ENCODE data around the gene ESCO1. TPM values are rescaled to one million over a fixed set of nuclear protein-coding genes. Genes with fewer than 3 reads are reported as not detected.
A peak's percentile ranks its signal among the peaks of the same experiment; 100 is the strongest.

ESCO1 gene
- total RNA-seq, 4 donors from 2014 or later: 15.9 to 23.5 (median 17.3) TPM

DNA sequence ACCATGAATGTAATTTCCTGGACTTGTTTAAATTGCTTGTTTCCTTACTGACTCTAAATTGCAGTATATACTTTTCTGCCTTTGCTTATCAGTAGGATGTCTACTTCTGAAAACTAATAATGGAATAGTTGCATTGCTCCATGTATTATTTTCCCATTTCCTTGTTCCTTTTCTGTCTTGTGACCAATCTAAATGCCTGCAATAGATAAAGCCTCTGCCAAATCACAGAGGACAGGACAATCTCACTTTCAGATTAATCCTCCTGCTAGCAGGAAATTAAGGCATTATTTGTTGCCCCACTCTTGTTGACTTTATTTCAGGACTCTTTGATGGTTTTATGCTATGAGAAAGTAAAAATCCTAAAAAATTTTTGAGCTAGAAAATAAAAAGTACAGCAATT lies 4.7 kb upstream of the ESCO1 start:
- Histone ChIP-seq H3K36me3 (no peaks in the 10 kb centered on the region), H3K9me3 (no peaks in the 10 kb centered on the region), H3K27me3 (no peaks in the 10 kb centered on the region), H3K4me1 (peaks cover 4% of the 10 kb centered on the region), H3K27ac (no peak overlapping the region), H3K4me3 (no peak overlapping the region)
- TF ChIP-seq POLR2A (IDR thresholded peaks at IDR 0.05) (no peak), POLR2AphosphoS5 (IDR thresholded peaks at IDR 0.05) (no peak), EP300 (IDR thresholded peaks at IDR 0.05) (no peak)
- TF ChIP-seq, protein P1, sequence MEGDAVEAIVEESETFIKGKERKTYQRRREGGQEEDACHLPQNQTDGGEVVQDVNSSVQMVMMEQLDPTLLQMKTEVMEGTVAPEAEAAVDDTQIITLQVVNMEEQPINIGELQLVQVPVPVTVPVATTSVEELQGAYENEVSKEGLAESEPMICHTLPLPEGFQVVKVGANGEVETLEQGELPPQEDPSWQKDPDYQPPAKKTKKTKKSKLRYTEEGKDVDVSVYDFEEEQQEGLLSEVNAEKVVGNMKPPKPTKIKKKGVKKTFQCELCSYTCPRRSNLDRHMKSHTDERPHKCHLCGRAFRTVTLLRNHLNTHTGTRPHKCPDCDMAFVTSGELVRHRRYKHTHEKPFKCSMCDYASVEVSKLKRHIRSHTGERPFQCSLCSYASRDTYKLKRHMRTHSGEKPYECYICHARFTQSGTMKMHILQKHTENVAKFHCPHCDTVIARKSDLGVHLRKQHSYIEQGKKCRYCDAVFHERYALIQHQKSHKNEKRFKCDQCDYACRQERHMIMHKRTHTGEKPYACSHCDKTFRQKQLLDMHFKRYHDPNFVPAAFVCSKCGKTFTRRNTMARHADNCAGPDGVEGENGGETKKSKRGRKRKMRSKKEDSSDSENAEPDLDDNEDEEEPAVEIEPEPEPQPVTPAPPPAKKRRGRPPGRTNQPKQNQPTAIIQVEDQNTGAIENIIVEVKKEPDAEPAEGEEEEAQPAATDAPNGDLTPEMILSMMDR (IDR thresholded peaks at IDR 0.05): no peak
- DNase-seq (ENCODE audit: low spot score in 2 of 2): no peak

DNA sequence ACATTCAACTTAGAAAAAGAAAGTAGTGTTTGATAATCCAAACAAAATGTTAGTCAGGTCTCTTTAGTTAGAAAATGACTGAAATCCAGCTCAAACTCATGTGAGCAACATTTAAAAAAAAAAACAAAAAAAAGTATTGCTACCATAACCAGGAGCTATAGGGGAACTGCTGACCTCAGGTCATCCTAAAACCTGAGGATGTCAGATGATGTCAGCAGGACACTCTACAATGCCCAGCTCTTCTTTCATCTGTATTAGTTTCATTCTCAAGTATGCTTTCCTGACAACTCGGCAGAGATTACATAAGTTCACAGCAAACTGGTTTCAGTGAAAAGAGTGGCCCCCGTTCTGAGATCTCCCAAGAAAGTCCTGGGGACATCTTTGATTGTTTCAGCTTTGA lies 4.2 kb upstream of the ESCO1 start:
- no peak for DNase-seq (ENCODE audit: low spot score in 2 of 2)
- Histone ChIP-seq H3K9me3 (no peaks in the 10 kb centered on the region), H3K36me3 (no peaks in the 10 kb centered on the region), H3K4me1 (peaks cover 4% of the 10 kb centered on the region), H3K27ac (no peak overlapping the region), H3K4me3 (no peak overlapping the region), H3K27me3 (no peaks in the 10 kb centered on the region)
- TF ChIP-seq EP300 (IDR thresholded peaks at IDR 0.05): no peak
- no peak for TF ChIP-seq POLR2A (IDR thresholded peaks at IDR 0.05)
- TF ChIP-seq POLR2AphosphoS5 (IDR thresholded peaks at IDR 0.05): no peak
- TF ChIP-seq, protein P1 (IDR thresholded peaks at IDR 0.05): no peak
- WGBS: 39% methylated on average over 2 of the region's 2 CpGs

DNA sequence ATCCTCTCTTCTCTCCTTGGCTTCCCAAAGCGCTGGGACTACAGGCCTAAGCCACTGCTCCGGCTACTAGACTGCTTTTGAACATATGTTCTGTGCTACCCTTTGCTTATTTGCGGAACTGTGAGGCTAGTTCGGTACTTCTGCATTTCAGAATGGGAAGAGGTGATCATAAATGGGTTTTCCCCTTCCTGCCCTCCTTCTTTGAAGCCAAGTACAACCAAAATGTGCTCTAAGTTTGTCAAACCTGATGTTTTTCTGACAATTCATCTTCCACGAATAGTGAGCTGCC lies 1.7 kb upstream of the ESCO1 start:
- TF ChIP-seq, protein P1 (IDR thresholded peaks at IDR 0.05): no peak
- TF ChIP-seq POLR2AphosphoS5 (IDR thresholded peaks at IDR 0.05): no peak
- no peak for TF ChIP-seq EP300 (IDR thresholded peaks at IDR 0.05)
- TF ChIP-seq POLR2A (IDR thresholded peaks at IDR 0.05): no peak
- Histone ChIP-seq H3K36me3 (no peaks in the 10 kb centered on the region), H3K4me1 (peaks cover 25% of the 10 kb centered on the region), H3K27me3 (no peaks in the 10 kb centered on the region), H3K4me3 (no peak overlapping the region), H3K27ac (no peak overlapping the region), H3K9me3 (no peaks in the 10 kb centered on the region)
- 86% methylated on average over 5 of the region's 5 CpGs for WGBS
- DNase-seq (ENCODE audit: low spot score in 2 of 2): no peak

DNA sequence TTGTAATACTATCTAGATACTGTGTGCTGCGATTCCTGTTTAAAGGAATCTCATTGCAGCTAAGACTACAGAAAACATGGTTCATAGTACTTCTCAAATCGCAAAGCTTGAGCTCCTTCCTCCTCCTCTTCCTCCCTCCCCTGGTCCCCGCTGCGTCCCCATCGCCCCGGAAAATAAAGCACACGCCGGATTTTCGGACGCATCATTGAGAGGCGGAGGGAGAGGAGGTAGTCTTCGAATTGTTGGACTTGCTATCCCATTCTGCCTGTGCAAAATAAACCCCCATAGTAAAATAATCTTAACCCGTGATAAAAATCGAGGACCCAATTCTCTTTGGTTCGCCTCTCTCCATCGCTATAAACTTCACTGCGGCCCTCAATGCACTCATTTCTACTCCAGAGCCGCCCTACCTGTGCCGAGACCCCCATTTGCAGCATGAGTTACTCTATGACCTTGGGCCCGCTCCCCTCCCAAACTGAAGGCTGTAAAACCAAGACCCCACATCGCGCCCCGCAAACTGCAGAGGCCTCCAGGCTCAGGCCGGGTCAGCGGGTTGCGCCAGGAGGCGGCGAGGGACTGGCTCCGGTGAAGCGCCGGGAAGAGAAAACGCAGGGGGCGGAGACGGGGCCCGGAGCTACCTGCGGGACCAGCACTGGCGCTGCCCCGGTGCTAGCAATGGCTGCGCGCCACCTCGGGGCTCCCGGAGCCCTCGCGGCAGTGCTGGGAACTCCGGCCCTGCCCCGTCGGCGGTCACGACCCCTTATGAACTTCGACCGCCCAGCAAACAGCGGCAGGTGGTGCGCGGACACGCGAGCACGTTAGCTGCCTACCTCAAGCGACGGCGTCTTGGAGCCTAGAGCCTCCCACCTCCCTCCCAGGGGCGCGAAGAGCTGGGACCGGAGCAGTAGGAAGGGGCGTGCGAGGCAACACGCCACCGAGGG lies 649 bp downstream of the ESCO1 start:
- H3K36me3 ChIP-seq: no peaks in the 10 kb centered on the region
- H3K4me3 ChIP-seq: peak overlapping the region; percentile 92
- H3K27ac ChIP-seq: peak overlapping the region; percentile 99
- no peaks in the 10 kb centered on the region for H3K9me3 ChIP-seq
- under 1% methylated on average over 53 of the region's 67 CpGs for WGBS
- peaks cover 25% of the 10 kb centered on the region for H3K4me1 ChIP-seq
- no peaks in the 10 kb centered on the region for H3K27me3 ChIP-seq
- TF ChIP-seq POLR2AphosphoS5 (IDR thresholded peaks at IDR 0.05): no peak
- no peak for TF ChIP-seq POLR2A (IDR thresholded peaks at IDR 0.05)
- TF ChIP-seq EP300 (IDR thresholded peaks at IDR 0.05): no peak
- TF ChIP-seq, protein P1 (IDR thresholded peaks at IDR 0.05): no peak
- peak in 1 of 2 donors; percentile 84 for DNase-seq (ENCODE audit: low spot score in 2 of 2)

DNA sequence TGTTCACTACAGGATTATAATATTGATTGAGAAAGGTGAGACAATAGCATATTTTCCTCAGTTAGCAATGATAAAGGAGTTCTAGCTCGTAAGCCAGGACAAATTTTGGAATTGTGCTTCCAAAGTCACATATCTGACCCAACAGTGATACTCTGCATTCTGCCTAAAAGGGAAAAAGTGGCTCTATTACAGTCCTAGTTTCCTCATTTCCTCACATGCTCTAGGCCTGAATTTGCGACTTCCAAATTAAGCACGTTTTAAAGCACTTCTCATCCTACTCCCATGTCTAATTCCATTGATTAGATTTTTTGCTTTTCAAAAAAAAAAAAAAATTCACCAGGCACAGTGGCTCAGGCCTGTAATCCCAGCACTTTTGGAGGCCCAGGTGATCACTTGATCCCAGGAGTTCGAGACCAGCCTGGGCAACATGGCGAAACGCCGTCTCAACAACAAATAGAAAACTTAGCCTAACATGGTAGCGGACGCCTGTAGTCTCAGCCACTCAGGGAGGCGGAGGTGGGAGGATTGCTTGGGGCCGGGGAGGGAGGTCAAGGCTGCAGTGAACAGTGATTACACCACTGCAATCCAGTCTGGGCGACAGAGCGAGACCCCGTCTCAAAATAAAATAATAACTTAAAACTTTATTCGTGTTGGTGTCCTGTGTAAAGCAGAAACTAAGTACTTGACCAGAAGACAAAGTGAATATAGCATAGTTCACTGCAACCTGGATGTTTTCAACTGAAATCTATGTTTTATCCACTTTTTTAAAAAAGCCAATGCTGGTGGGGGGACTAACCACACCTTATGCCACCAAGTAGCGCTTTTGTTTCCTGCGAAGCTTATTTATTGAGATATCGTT lies 1.5 kb downstream of the ESCO1 start:
- Histone ChIP-seq H3K36me3 (no peaks in the 10 kb centered on the region), H3K4me3 (peak overlapping the region; percentile 92), H3K4me1 (peaks cover 25% of the 10 kb centered on the region), H3K27ac (peak overlapping the region; percentile 99), H3K9me3 (no peaks in the 10 kb centered on the region), H3K27me3 (no peaks in the 10 kb centered on the region)
- no peak for TF ChIP-seq POLR2A (IDR thresholded peaks at IDR 0.05)
- no peak for TF ChIP-seq EP300 (IDR thresholded peaks at IDR 0.05)
- TF ChIP-seq, protein P1 (IDR thresholded peaks at IDR 0.05): no peak
- no peak for TF ChIP-seq POLR2AphosphoS5 (IDR thresholded peaks at IDR 0.05)
- no peak for DNase-seq (ENCODE audit: low spot score in 2 of 2)
- 67% methylated on average over 18 of the region's 18 CpGs for WGBS
